Measurements from ENCODE around the gene GBF1. TPM values are rescaled to one million over a fixed set of nuclear protein-coding genes. Genes with fewer than 3 reads are reported as not detected.

GBF1 gene
- total and polyA plus RNA-seq, 2 donors (not counting 1 experiment from before 2014, with no cell fraction given) = 20.8 to 39.3 TPM

DNA sequence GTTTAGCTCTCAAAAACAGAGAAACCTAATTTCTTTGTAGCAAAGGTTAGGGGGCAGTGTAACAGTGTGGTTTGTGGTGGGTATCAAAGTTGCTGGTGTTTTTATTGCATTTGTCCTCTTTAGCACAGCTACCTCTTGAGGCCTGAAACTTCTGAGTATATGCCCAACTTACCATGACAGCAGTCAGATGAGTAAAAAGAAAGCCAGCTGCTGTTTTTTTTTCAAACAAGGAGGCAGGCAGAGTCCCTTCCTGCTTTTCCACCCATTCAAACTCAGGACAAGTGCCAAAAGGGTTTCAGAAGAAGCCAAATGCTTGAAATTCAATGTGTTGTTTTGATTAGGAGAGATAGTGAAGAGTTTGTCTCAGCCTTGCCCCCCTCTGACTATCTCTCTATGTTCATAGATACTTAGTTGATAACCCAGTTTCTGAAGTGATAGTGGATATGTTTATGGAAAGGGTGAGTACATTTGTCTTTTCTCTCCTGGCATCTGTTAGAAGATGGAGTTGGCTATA is 23.1 kb downstream of the GBF1 start:
- H3K27me3 ChIP-seq (replicated peaks in 1 of 4; ENCODE audit: control extremely low read depth in 1 of 4, control insufficient read depth in 3 of 4, insufficient read depth in 4 of 4, low read length in 3 of 4) = no peaks in the 10 kb centered on the region
- no peak overlapping the region for H3K4me3 ChIP-seq (ENCODE audit: control extremely low read depth in 1 of 5, extremely low read depth in 1 of 5, insufficient read depth in 1 of 5, low read depth in 2 of 5, low read length in 4 of 5)
- H3K4me1 ChIP-seq (ENCODE audit: control insufficient read depth in 2 of 2, insufficient read depth in 2 of 2, low read length in 2 of 2) = no peaks in the 10 kb centered on the region
- Mint-ChIP-seq H3K4me3 (no peak overlapping the region), H3K27ac (peak overlapping the region; percentile 32), H3K9me3 (ENCODE audit: insufficient read depth) (no peaks in the 10 kb centered on the region), H3K4me1 (peaks cover 20% of the 10 kb centered on the region), H3K27me3 (no peaks in the 10 kb centered on the region)
- POLR2A ChIA-PET = no interaction called here
- no peak overlapping the region for H2AFZ ChIP-seq (ENCODE audit: insufficient read depth, low read depth, low read length, poor library complexity, severe bottlenecking)
- H3K9ac ChIP-seq (ENCODE audit: low read length) = no peak overlapping the region
- TF ChIP-seq EZH2 (IDR thresholded peaks at IDR 0.05; ENCODE audit: borderline replicate concordance, insufficient read depth, low read depth, low read length, poor library complexity, severe bottlenecking) = no peak
- TF ChIP-seq, protein P1, sequence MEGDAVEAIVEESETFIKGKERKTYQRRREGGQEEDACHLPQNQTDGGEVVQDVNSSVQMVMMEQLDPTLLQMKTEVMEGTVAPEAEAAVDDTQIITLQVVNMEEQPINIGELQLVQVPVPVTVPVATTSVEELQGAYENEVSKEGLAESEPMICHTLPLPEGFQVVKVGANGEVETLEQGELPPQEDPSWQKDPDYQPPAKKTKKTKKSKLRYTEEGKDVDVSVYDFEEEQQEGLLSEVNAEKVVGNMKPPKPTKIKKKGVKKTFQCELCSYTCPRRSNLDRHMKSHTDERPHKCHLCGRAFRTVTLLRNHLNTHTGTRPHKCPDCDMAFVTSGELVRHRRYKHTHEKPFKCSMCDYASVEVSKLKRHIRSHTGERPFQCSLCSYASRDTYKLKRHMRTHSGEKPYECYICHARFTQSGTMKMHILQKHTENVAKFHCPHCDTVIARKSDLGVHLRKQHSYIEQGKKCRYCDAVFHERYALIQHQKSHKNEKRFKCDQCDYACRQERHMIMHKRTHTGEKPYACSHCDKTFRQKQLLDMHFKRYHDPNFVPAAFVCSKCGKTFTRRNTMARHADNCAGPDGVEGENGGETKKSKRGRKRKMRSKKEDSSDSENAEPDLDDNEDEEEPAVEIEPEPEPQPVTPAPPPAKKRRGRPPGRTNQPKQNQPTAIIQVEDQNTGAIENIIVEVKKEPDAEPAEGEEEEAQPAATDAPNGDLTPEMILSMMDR (IDR thresholded peaks at IDR 0.05) = no peak
- no peak for ATAC-seq (ENCODE audit: low read depth)
- H3K27ac ChIP-seq (ENCODE audit: low read length in 2 of 2) = no peak overlapping the region
- H3K4me2 ChIP-seq (replicated peaks; ENCODE audit: low read depth, low read length, poor library complexity, severe bottlenecking) = no peak overlapping the region
- DNase-seq = no peak
- CTCF ChIA-PET = no interaction called here
- no peaks in the 10 kb centered on the region for H3K9me3 ChIP-seq (ENCODE audit: control extremely low read depth in 1 of 3, control insufficient read depth in 2 of 3, insufficient read depth in 1 of 3, low read length in 2 of 3)
- peaks cover 0 to 21% of the 10 kb centered on the region in 2 experiments for H3K36me3 ChIP-seq (replicated peaks in 1 of 2; ENCODE audit: control extremely low read depth in 1 of 2, control insufficient read depth in 1 of 2, extremely low read depth in 1 of 2, insufficient read depth in 2 of 2, low read length in 1 of 2)
- peaks cover 49% of the 10 kb centered on the region for H4K20me1 ChIP-seq (ENCODE audit: control insufficient read depth, insufficient read depth, low read length, poor library complexity, severe bottlenecking)
- peaks cover 87% of the 10 kb centered on the region for H3K79me2 ChIP-seq (ENCODE audit: control insufficient read depth, insufficient read depth, low read length)
- intact Hi-C loops (cut with micrococcal nuclease) = no loop called here

DNA sequence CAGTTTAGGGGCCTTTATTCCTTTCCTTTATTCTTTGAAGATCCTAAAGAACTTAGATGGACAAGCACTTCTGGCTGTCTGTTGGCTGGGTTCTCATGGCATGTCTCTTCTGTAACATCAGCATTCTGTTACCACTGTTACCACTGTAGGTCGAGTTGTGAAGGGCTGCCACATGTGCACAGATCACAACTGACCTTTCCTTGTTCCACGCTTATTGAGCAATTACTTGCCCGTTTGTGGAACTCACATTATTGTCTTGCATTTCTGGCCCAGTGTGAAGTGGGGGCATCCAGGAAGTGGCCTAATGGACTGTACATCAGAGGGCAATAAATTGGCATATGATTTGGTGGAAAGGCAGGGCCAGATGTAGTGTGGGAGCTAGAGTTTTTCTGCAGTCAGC is 23.7 kb downstream of the GBF1 start:
- no peak overlapping the region for H3K4me3 Mint-ChIP-seq
- no peaks in the 10 kb centered on the region for H3K9me3 Mint-ChIP-seq (ENCODE audit: insufficient read depth)
- H3K27me3 Mint-ChIP-seq = no peaks in the 10 kb centered on the region
- no peaks in the 10 kb centered on the region for H3K4me1 ChIP-seq (ENCODE audit: control insufficient read depth in 2 of 2, insufficient read depth in 2 of 2, low read length in 2 of 2)
- H3K4me3 ChIP-seq (ENCODE audit: control extremely low read depth in 1 of 5, extremely low read depth in 1 of 5, insufficient read depth in 1 of 5, low read depth in 2 of 5, low read length in 4 of 5) = no peak overlapping the region
- intact Hi-C loops (cut with micrococcal nuclease) = no loop called here
- no peak for ATAC-seq (ENCODE audit: low read depth)
- H3K4me1 Mint-ChIP-seq = peaks cover 22% of the 10 kb centered on the region
- no peak overlapping the region for H2AFZ ChIP-seq (ENCODE audit: insufficient read depth, low read depth, low read length, poor library complexity, severe bottlenecking)
- H3K36me3 ChIP-seq (replicated peaks in 1 of 2; ENCODE audit: control extremely low read depth in 1 of 2, control insufficient read depth in 1 of 2, extremely low read depth in 1 of 2, insufficient read depth in 2 of 2, low read length in 1 of 2) = peaks cover 0 to 16% of the 10 kb centered on the region in 2 experiments
- H3K9ac ChIP-seq (ENCODE audit: low read length) = no peak overlapping the region
- no peak for DNase-seq
- no peak overlapping the region for H3K27ac ChIP-seq (ENCODE audit: low read length in 2 of 2)
- CTCF ChIA-PET = no interaction called here
- H3K9me3 ChIP-seq (ENCODE audit: control extremely low read depth in 1 of 3, control insufficient read depth in 2 of 3, insufficient read depth in 1 of 3, low read length in 2 of 3) = no peaks in the 10 kb centered on the region
- no peaks in the 10 kb centered on the region for H3K27me3 ChIP-seq (replicated peaks in 1 of 4; ENCODE audit: control extremely low read depth in 1 of 4, control insufficient read depth in 3 of 4, insufficient read depth in 4 of 4, low read length in 3 of 4)
- WGBS (ENCODE audit: insufficient coverage) = 85% methylated on average over 3 of the region's 3 CpGs
- H3K4me2 ChIP-seq (replicated peaks; ENCODE audit: low read depth, low read length, poor library complexity, severe bottlenecking) = no peak overlapping the region
- H3K79me2 ChIP-seq (ENCODE audit: control insufficient read depth, insufficient read depth, low read length) = peaks cover 87% of the 10 kb centered on the region
- H3K27ac Mint-ChIP-seq = no peak overlapping the region
- POLR2A ChIA-PET = no interaction called here
- peaks cover 49% of the 10 kb centered on the region for H4K20me1 ChIP-seq (ENCODE audit: control insufficient read depth, insufficient read depth, low read length, poor library complexity, severe bottlenecking)
- no peak for TF ChIP-seq EZH2 (IDR thresholded peaks at IDR 0.05; ENCODE audit: borderline replicate concordance, insufficient read depth, low read depth, low read length, poor library complexity, severe bottlenecking)
- TF ChIP-seq, protein P1 (IDR thresholded peaks at IDR 0.05) = no peak
